Measurements from ENCODE around the gene NQO1. TPM values are rescaled to one million over a fixed set of nuclear protein-coding genes. Genes with fewer than 3 reads are reported as not detected.

The NQO1 gene
- total RNA-seq, 2 donors from 2014 or later: 126 to 141 TPM

DNA sequence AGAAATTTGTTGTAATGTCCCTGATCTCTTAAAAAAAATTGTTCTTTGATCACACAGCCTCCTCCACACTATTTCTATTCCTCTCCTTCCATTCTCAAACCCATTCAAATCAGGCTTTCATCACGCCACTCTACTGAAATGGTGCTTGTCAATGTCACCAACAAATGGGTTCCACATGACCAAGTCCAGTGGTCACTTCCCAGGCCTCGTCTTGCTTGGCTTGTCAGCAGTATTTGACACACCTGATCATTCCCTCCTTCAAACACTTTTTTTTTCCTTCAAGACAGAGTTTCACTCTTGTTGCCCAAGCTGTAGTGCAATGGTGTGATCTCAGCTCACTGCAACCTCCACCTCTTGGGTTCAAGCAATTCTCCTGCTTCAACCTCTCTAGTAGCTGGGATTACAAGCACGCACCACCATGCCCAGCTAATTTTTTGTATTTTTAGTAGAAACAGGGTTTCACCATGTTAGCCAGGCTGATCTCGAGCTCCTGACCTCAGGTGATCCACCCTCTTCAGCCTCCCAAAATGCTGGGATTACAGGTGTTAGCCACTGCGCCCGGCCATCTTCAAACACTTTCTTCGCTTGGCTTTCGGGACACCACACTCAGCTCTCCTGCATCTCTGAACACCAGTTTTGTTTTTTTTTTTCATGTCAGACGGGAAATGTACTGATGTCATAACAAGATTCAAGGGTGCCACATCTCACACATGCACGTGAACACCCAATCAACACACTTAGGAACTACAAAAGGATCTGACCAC, 18.3 kb downstream of the NQO1 start:
- H3K27ac Mint-ChIP-seq: peak overlapping the region; percentile 33

DNA sequence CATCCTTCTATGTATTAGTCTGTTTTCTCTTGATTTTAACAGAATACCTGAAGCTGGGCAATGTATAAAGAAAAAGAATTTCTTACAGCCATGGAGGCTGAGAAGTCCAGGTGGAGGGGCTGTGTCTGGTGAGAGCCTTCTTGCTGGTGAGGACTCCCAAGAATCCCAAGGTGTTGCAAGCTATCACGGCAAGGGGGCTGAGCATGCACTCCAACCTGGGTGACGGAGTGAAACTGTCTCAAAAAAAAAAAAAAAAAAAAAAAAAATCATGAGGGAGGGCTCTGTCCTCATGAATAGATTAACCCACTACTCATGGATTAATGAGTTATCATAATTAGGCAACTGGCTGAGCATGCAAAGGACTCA, 19.4 kb downstream of the NQO1 start:
- Mint-ChIP-seq H3K4me1 (no peaks in the 10 kb centered on the region), H3K27ac (peak overlapping the region; percentile 68), H3K9me3 (no peaks in the 10 kb centered on the region), H3K4me3 (no peak overlapping the region), H3K36me3 (ENCODE audit: low read depth) (peaks cover 29% of the 10 kb centered on the region), H3K27me3 (ENCODE audit: insufficient read depth) (no peaks in the 10 kb centered on the region)
- no peaks in the 10 kb centered on the region for H3K27me3 ChIP-seq (ENCODE audit: control insufficient read depth, insufficient read depth, low read length, poor library complexity, severe bottlenecking)
- TF ChIP-seq, protein P1, sequence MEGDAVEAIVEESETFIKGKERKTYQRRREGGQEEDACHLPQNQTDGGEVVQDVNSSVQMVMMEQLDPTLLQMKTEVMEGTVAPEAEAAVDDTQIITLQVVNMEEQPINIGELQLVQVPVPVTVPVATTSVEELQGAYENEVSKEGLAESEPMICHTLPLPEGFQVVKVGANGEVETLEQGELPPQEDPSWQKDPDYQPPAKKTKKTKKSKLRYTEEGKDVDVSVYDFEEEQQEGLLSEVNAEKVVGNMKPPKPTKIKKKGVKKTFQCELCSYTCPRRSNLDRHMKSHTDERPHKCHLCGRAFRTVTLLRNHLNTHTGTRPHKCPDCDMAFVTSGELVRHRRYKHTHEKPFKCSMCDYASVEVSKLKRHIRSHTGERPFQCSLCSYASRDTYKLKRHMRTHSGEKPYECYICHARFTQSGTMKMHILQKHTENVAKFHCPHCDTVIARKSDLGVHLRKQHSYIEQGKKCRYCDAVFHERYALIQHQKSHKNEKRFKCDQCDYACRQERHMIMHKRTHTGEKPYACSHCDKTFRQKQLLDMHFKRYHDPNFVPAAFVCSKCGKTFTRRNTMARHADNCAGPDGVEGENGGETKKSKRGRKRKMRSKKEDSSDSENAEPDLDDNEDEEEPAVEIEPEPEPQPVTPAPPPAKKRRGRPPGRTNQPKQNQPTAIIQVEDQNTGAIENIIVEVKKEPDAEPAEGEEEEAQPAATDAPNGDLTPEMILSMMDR (conservative IDR thresholded peaks at IDR 0.05): no peak
- H3K9ac ChIP-seq (ENCODE audit: extremely low read depth, low read length, poor library complexity, severe bottlenecking): no peak overlapping the region
- H3K4me1 ChIP-seq (ENCODE audit: control insufficient read depth, insufficient read depth, low read length): no peaks in the 10 kb centered on the region
- no peaks in the 10 kb centered on the region for H3K9me3 ChIP-seq (ENCODE audit: control insufficient read depth, low read length)
- no peak overlapping the region for H3K27ac ChIP-seq (ENCODE audit: low read depth, low read length)
- no CpG with 5 or more reads among the region's 2 CpGs for WGBS, 2 experiments (ENCODE audit: insufficient coverage in 1 of 2, insufficient read length in 1 of 2)
- no peak overlapping the region for H3K4me3 ChIP-seq (ENCODE audit: low read length)
- peaks cover 50% of the 10 kb centered on the region for H3K36me3 ChIP-seq (ENCODE audit: control insufficient read depth, insufficient read depth, low read length)
- DNase-seq: peak; percentile 29

More for the DNA sequence above, 18.3 kb downstream of the NQO1 start:
- peak; percentile 13 for DNase-seq
- no peak overlapping the region for H3K9ac ChIP-seq (ENCODE audit: extremely low read depth, low read length, poor library complexity, severe bottlenecking)
- no peak overlapping the region for H3K27ac ChIP-seq (ENCODE audit: low read depth, low read length)
- no peaks in the 10 kb centered on the region for H3K4me1 Mint-ChIP-seq
- H3K4me3 ChIP-seq (ENCODE audit: low read length): no peak overlapping the region
- H3K27me3 ChIP-seq (ENCODE audit: control insufficient read depth, insufficient read depth, low read length, poor library complexity, severe bottlenecking): no peaks in the 10 kb centered on the region
- no peaks in the 10 kb centered on the region for H3K27me3 Mint-ChIP-seq (ENCODE audit: insufficient read depth)
- H3K9me3 ChIP-seq (ENCODE audit: control insufficient read depth, low read length): no peaks in the 10 kb centered on the region
- TF ChIP-seq, protein P1 (conservative IDR thresholded peaks at IDR 0.05): no peak
- peaks cover 47% of the 10 kb centered on the region for H3K36me3 ChIP-seq (ENCODE audit: control insufficient read depth, insufficient read depth, low read length)
- 92 to 93% methylated on average over 9 to 10 of the region's 10 CpGs for WGBS, 2 experiments (ENCODE audit: insufficient coverage in 1 of 2, insufficient read length in 1 of 2)
- no peaks in the 10 kb centered on the region for H3K9me3 Mint-ChIP-seq
- H3K4me1 ChIP-seq (ENCODE audit: control insufficient read depth, insufficient read depth, low read length): no peaks in the 10 kb centered on the region
- H3K4me3 Mint-ChIP-seq: no peak overlapping the region
- peaks cover 41% of the 10 kb centered on the region for H3K36me3 Mint-ChIP-seq (ENCODE audit: low read depth)

DNA sequence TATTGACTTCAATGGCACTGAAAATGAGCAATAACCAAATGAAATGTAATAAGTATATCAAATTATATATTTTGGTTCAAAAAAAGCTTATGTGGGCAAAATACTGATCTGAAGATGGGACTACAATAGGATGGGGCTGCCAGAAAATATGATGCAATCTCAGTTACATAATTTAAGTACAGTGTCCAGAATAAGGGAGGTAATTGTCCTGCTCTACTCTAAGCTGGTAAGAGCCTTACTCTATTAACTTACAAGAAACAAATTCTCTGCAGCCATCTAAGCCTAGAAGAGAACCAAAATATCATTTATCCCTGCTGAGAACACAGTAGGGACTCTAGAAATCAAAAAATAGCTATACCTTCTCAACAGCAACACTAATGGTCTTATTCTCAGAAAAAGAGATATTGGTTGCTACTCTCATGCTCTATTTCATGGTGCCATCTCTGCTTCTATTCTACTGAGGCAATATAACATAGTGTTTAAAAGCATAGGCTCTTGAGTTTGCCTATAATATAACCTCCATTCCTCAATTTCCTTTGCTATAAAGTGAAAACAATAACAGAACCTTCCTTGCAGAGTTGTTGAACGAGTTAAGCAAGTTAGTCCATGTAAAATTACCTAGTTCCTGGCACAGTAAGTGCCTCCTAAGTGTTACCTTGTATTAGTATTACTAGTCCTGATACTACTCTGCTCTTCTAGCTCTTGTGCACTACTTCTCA, 19.9 kb downstream of the NQO1 start:
- TF ChIP-seq, protein P1 (conservative IDR thresholded peaks at IDR 0.05): no peak
- H3K4me1 ChIP-seq (ENCODE audit: control insufficient read depth, insufficient read depth, low read length): no peaks in the 10 kb centered on the region
- 100% methylated on average over 1 of the region's 1 CpG for WGBS, 2 experiments (ENCODE audit: insufficient coverage in 1 of 2, insufficient read length in 1 of 2)
- H3K9ac ChIP-seq (ENCODE audit: extremely low read depth, low read length, poor library complexity, severe bottlenecking): no peak overlapping the region
- H3K27me3 ChIP-seq (ENCODE audit: control insufficient read depth, insufficient read depth, low read length, poor library complexity, severe bottlenecking): no peaks in the 10 kb centered on the region
- no peaks in the 10 kb centered on the region for H3K27me3 Mint-ChIP-seq (ENCODE audit: insufficient read depth)
- no peak overlapping the region for H3K27ac ChIP-seq (ENCODE audit: low read depth, low read length)
- H3K9me3 ChIP-seq (ENCODE audit: control insufficient read depth, low read length): no peaks in the 10 kb centered on the region
- peaks cover 28% of the 10 kb centered on the region for H3K36me3 Mint-ChIP-seq (ENCODE audit: low read depth)
- no peak overlapping the region for H3K4me3 Mint-ChIP-seq
- DNase-seq: no peak
- peak overlapping the region; percentile 68 for H3K27ac Mint-ChIP-seq
- peaks cover 53% of the 10 kb centered on the region for H3K36me3 ChIP-seq (ENCODE audit: control insufficient read depth, insufficient read depth, low read length)
- H3K4me3 ChIP-seq (ENCODE audit: low read length): no peak overlapping the region
- no peaks in the 10 kb centered on the region for H3K9me3 Mint-ChIP-seq
- H3K4me1 Mint-ChIP-seq: no peaks in the 10 kb centered on the region
